Panc1 (cell line): Measurements from ENCODE around the gene CNTNAP4. TPM values are rescaled to one million over a fixed set of nuclear protein-coding genes. Genes with fewer than 3 reads are reported as not detected.

Experiments used
- ATAC-seq: fragments of 200-7000 bp; cut with Tn5 transposase; 2 replicates; pipeline ENCODE4 v1.9.1; 2020; ENCODE audit warnings: mild to moderate bottlenecking, moderate library complexity
- BruUV-seq: library from RNA; stranded (reverse); fragments of 400-500 nt; replicated peaks from 2 replicates; lab custom pipeline; 2021; lab: Mats Ljungman, UMichigan
- CTCF ChIA-PET: fragments of 300-600 bp; sonication (Branson Sonifier 250); formaldehyde crosslinking; loops from one replicate; lab custom pipeline; 2022; ENCODE audit warnings: antibody characterized with exemption; lab: Charles Lee
- POLR2A ChIA-PET: fragments of 300-600 bp; sonication (Branson Sonifier 250); formaldehyde crosslinking; loops from one replicate; lab custom pipeline; 2022; ENCODE audit warnings: antibody characterized with exemption; lab: Charles Lee
- DNase-seq: peaks from one replicate; pipeline ENCODE4 v3.0.0-alpha.2; 2010; ENCODE audit warnings: low read depth, low spot score
- H3K27ac ChIP-seq: 2 replicates; pipeline ENCODE4 v1.5.1; 2011; ENCODE audit warnings: mild to moderate bottlenecking, low read length, inconsistent platforms
- H3K27me3 ChIP-seq: fragments of 200-500 bp; sonication (Bioruptor generic); 2 replicates; pipeline ENCODE4 v1.6.0; 2014; ENCODE audit warnings: low read length, inconsistent platforms; ENCODE audit not compliant: control insufficient read depth, insufficient read depth
- H3K36me3 ChIP-seq: fragments of 200-500 bp; sonication (Bioruptor generic); 2 replicates; pipeline ENCODE4 v1.5.1; 2014; ENCODE audit warnings: inconsistent platforms, mild to moderate bottlenecking, low read length, moderate library complexity; ENCODE audit not compliant: control insufficient read depth, insufficient read depth
- H3K4me1 ChIP-seq: 2 replicates; pipeline ENCODE4 v1.5.1; 2011; ENCODE audit warnings: inconsistent platforms, mild to moderate bottlenecking, low read length, moderate library complexity; ENCODE audit not compliant: control insufficient read depth, insufficient read depth
- H3K4me3 ChIP-seq, 2 experiments: 2 replicates each; pipeline ENCODE4 v1.5.1; 2011 to 2012; ENCODE audit warnings: low read depth in 2 of 2, low read length in 2 of 2, mild to moderate bottlenecking in 2 of 2, inconsistent platforms in 1 of 2, moderate library complexity in 1 of 2
- H3K9me3 ChIP-seq: fragments of 200-500 bp; sonication (Bioruptor generic); 2 replicates; pipeline ENCODE4 v1.5.1; 2014; ENCODE audit warnings: low read depth, mild to moderate bottlenecking, inconsistent platforms, low read length, moderate library complexity; ENCODE audit not compliant: control insufficient read depth, insufficient read depth
- POLR2AphosphoS5 ChIP-seq: IDR thresholded peaks from 2 replicates; pipeline ENCODE4 v1.6.1; 2012; ENCODE audit warnings: mild to moderate bottlenecking, low read depth, low read length, moderate library complexity
- SIN3A ChIP-seq: IDR thresholded peaks from 2 replicates; pipeline ENCODE4 v1.6.1; 2012; ENCODE audit warnings: low read depth, mild to moderate bottlenecking, low read length, moderate library complexity, borderline replicate concordance; ENCODE audit not compliant: insufficient read depth
- TCF7L2 ChIP-seq: IDR thresholded peaks from 2 replicates; pipeline ENCODE4 v1.6.1; 2011; ENCODE audit warnings: mild to moderate bottlenecking, low read depth, low read length, inconsistent platforms
- in situ Hi-C: cut with HindIII; loops from 2 replicates; pipeline ENCODE4 v1.10.0; 2016; ENCODE audit warnings: low sequenced_read_pairs, low pct_unique_long_range_greater_than_20kb
- intact Hi-C: fragments of 100-400 bp; cut with micrococcal nuclease; formaldehyde crosslinking; loops from one replicate; pipeline ENCODE4 v1.10.0; 2022; ENCODE audit not compliant: unreplicated experiment
- total RNA-seq: library from RNA; stranded (reverse); gene quantifications from one replicate; pipeline ENCODE4 v1.2.1, GENCODE V29; 2021; ENCODE audit not compliant: unreplicated experiment
- TF ChIP-seq, protein P1 (sequence below): fragments of 450-650 bp; IDR thresholded peaks from 2 replicates; pipeline ENCODE4 v1.5.1; 2017; ENCODE audit warnings: mild to moderate bottlenecking
- TF ChIP-seq, protein P2 (sequence below), 2 experiments: IDR thresholded peaks; 2 replicates each; pipeline ENCODE4 v1.6.1; 2011 to 2012; ENCODE audit warnings: low read depth in 2 of 2, control low read depth in 1 of 2, low read length in 1 of 2, mild to moderate bottlenecking in 1 of 2, moderate library complexity in 1 of 2; ENCODE audit not compliant: insufficient read depth in 1 of 2

CNTNAP4 gene
- total RNA-seq, 1 experiment from 2014 or later = not detected

DNA sequence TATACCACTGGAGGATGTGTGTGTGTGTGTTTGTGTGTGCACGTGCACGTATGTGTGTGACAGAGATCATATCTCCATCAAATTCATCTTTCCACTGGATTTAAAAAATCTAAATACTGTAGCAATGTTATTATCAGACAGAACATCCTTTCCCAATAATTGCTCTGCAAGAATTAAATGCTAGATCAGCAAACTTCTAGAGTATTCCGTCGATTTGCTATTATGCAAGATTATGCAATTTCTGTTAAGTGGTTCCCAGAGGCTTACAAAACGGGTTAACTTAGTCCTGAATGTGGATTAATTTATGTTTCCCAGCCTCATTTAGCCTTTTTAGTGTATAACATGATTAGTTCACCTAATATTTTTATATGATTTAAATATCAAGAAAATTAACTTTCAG, 44.5 kb upstream of the CNTNAP4 start:
- in situ Hi-C loops = no loop called here
- CTCF ChIA-PET = no interaction called here
- ATAC-seq = no peak
- Histone ChIP-seq H3K4me1 (no peaks in the 10 kb centered on the region), H3K36me3 (no peaks in the 10 kb centered on the region), H3K27ac (no peak overlapping the region), H3K27me3 (no peaks in the 10 kb centered on the region), H3K4me3 (no peak overlapping the region), H3K9me3 (no peaks in the 10 kb centered on the region)
- intact Hi-C loops = no loop called here
- DNase-seq = no peak
- POLR2A ChIA-PET = no interaction called here
- no peak for TF ChIP-seq TCF7L2
- TF ChIP-seq, protein P1, sequence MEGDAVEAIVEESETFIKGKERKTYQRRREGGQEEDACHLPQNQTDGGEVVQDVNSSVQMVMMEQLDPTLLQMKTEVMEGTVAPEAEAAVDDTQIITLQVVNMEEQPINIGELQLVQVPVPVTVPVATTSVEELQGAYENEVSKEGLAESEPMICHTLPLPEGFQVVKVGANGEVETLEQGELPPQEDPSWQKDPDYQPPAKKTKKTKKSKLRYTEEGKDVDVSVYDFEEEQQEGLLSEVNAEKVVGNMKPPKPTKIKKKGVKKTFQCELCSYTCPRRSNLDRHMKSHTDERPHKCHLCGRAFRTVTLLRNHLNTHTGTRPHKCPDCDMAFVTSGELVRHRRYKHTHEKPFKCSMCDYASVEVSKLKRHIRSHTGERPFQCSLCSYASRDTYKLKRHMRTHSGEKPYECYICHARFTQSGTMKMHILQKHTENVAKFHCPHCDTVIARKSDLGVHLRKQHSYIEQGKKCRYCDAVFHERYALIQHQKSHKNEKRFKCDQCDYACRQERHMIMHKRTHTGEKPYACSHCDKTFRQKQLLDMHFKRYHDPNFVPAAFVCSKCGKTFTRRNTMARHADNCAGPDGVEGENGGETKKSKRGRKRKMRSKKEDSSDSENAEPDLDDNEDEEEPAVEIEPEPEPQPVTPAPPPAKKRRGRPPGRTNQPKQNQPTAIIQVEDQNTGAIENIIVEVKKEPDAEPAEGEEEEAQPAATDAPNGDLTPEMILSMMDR = no peak
- no peak for TF ChIP-seq SIN3A
- TF ChIP-seq, protein P2, sequence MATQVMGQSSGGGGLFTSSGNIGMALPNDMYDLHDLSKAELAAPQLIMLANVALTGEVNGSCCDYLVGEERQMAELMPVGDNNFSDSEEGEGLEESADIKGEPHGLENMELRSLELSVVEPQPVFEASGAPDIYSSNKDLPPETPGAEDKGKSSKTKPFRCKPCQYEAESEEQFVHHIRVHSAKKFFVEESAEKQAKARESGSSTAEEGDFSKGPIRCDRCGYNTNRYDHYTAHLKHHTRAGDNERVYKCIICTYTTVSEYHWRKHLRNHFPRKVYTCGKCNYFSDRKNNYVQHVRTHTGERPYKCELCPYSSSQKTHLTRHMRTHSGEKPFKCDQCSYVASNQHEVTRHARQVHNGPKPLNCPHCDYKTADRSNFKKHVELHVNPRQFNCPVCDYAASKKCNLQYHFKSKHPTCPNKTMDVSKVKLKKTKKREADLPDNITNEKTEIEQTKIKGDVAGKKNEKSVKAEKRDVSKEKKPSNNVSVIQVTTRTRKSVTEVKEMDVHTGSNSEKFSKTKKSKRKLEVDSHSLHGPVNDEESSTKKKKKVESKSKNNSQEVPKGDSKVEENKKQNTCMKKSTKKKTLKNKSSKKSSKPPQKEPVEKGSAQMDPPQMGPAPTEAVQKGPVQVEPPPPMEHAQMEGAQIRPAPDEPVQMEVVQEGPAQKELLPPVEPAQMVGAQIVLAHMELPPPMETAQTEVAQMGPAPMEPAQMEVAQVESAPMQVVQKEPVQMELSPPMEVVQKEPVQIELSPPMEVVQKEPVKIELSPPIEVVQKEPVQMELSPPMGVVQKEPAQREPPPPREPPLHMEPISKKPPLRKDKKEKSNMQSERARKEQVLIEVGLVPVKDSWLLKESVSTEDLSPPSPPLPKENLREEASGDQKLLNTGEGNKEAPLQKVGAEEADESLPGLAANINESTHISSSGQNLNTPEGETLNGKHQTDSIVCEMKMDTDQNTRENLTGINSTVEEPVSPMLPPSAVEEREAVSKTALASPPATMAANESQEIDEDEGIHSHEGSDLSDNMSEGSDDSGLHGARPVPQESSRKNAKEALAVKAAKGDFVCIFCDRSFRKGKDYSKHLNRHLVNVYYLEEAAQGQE (IDR thresholded peaks at IDR 0.05; ENCODE audit: insufficient read depth in 1 of 2, low read depth in 2 of 2, low read length in 1 of 2) = no peak
- no peak for TF ChIP-seq POLR2AphosphoS5
- no TSS peak for BruUV-seq

DNA sequence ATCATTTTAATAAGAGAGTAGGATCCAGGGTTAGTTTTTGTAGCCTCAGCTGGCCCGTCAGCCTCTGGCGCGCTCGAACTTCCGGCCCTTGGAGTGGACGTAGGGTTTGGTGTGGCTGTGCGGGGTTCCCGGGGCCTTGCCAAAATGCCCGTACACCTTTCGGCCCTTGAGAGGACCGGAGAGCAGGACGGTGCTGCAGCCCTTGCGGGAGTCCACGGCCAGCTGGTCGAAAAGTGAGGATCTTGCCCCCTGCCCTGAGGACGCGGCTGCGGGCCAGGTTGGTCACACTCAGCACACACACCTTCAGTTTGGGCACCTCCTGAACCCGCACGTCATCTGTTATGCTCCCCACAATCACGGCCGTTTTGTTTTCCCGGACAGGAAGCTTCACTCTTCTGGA, 42.2 kb upstream of the CNTNAP4 start:
- Histone ChIP-seq H3K27ac (no peak overlapping the region), H3K36me3 (no peaks in the 10 kb centered on the region), H3K27me3 (no peaks in the 10 kb centered on the region), H3K4me1 (no peaks in the 10 kb centered on the region), H3K9me3 (no peaks in the 10 kb centered on the region), H3K4me3 (no peak overlapping the region)
- CTCF ChIA-PET = no interaction called here
- TF ChIP-seq POLR2AphosphoS5 (no peak), TCF7L2 (no peak), SIN3A (no peak)
- TF ChIP-seq, protein P1 = no peak
- TF ChIP-seq, protein P2 (IDR thresholded peaks at IDR 0.05; ENCODE audit: insufficient read depth in 1 of 2, low read depth in 2 of 2, low read length in 1 of 2) = no peak
- intact Hi-C loops = no loop called here
- no TSS peak for BruUV-seq
- ATAC-seq (no peak), DNase-seq (no peak)
- in situ Hi-C loops = no loop called here
- POLR2A ChIA-PET = no interaction called here
